ENCODE data around the gene IL6R. TPM values are rescaled to one million over a fixed set of nuclear protein-coding genes. Genes with fewer than 3 reads are reported as not detected.

IL6R gene
- total RNA-seq, 1 experiment from 2014 or later = 16.1 TPM

- Histone ChIP-seq H3K4me2 (ENCODE audit: low read length) (no peak overlapping the region), H3K4me3 (ENCODE audit: low read length) (no peak overlapping the region), H3K36me3 (ENCODE audit: low read depth, low read length) (peaks cover 7% of the 10 kb centered on the region; the same call in 1 of the 2 replicates), H3K9me3 (ENCODE audit: low read length) (no peaks in the 10 kb centered on the region), H3K9me2 (replicated peaks; ENCODE audit: low read length) (no peaks in the 10 kb centered on the region), H3K27ac (ENCODE audit: low read length) (no peak overlapping the region), H3F3A (ENCODE audit: low read length, unreplicated experiment) (no peaks in the 10 kb centered on the region), H3K79me2 (ENCODE audit: low read length) (no peaks in the 10 kb centered on the region), H3K9ac (ENCODE audit: low read length) (no peak overlapping the region), H3K27me3 (ENCODE audit: low read length) (no peaks in the 10 kb centered on the region), H4K20me1 (ENCODE audit: low read length) (no peaks in the 10 kb centered on the region), H2AFZ (ENCODE audit: low read length) (no peak overlapping the region), H3K4me1 (ENCODE audit: insufficient read depth, low read length) (peaks cover 7% of the 10 kb centered on the region)
- ATAC-seq (no peak), DNase-seq (no peak)
- POLR2A ChIA-PET (ENCODE audit: unreplicated experiment) = no interaction called here
- intact Hi-C loops (cut with micrococcal nuclease) = no loop called here
- BruUV-seq (replicated peaks) = no TSS peak
- CTCF ChIA-PET = no interaction called here
- TF ChIP-seq, protein P1, sequence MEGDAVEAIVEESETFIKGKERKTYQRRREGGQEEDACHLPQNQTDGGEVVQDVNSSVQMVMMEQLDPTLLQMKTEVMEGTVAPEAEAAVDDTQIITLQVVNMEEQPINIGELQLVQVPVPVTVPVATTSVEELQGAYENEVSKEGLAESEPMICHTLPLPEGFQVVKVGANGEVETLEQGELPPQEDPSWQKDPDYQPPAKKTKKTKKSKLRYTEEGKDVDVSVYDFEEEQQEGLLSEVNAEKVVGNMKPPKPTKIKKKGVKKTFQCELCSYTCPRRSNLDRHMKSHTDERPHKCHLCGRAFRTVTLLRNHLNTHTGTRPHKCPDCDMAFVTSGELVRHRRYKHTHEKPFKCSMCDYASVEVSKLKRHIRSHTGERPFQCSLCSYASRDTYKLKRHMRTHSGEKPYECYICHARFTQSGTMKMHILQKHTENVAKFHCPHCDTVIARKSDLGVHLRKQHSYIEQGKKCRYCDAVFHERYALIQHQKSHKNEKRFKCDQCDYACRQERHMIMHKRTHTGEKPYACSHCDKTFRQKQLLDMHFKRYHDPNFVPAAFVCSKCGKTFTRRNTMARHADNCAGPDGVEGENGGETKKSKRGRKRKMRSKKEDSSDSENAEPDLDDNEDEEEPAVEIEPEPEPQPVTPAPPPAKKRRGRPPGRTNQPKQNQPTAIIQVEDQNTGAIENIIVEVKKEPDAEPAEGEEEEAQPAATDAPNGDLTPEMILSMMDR (conservative IDR thresholded peaks at IDR 0.05; ENCODE audit: low read depth, low read length) = no peak
- no peak for TF ChIP-seq EZH2 (IDR thresholded peaks at IDR 0.05; ENCODE audit: low read length, unreplicated experiment)
Observed at GRCh38 chr1:154454386-154455120, 49.4 kb downstream of the IL6R start.

GRCh38 chr1:154456631-154457030 lies 51.5 kb downstream of the IL6R start:
- Histone ChIP-seq H3K4me2 (ENCODE audit: low read length) (no peak overlapping the region), H3K27me3 (ENCODE audit: low read length) (no peaks in the 10 kb centered on the region), H3K9ac (ENCODE audit: low read length) (no peak overlapping the region), H3K9me2 (replicated peaks; ENCODE audit: low read length) (no peaks in the 10 kb centered on the region), H3K36me3 (ENCODE audit: low read depth, low read length) (peaks cover 7% of the 10 kb centered on the region; the same call in 1 of the 2 replicates), H3K4me3 (ENCODE audit: low read length) (no peak overlapping the region), H2AFZ (ENCODE audit: low read length) (no peak overlapping the region), H3K9me3 (ENCODE audit: low read length) (no peaks in the 10 kb centered on the region), H3K27ac (ENCODE audit: low read length) (no peak overlapping the region), H3K4me1 (ENCODE audit: insufficient read depth, low read length) (peaks cover 7% of the 10 kb centered on the region), H4K20me1 (ENCODE audit: low read length) (no peaks in the 10 kb centered on the region), H3F3A (ENCODE audit: low read length, unreplicated experiment) (no peaks in the 10 kb centered on the region), H3K79me2 (ENCODE audit: low read length) (no peaks in the 10 kb centered on the region)
- intact Hi-C loops (cut with micrococcal nuclease) = no loop called here
- BruUV-seq (replicated peaks) = no TSS peak
- no peak for ATAC-seq
- TF ChIP-seq, protein P1 (conservative IDR thresholded peaks at IDR 0.05; ENCODE audit: low read depth, low read length) = no peak
- TF ChIP-seq EZH2 (IDR thresholded peaks at IDR 0.05; ENCODE audit: low read length, unreplicated experiment) = no peak
- TF ChIP-seq EZH2phosphoT487 (IDR thresholded peaks at IDR 0.05; ENCODE audit: borderline replicate concordance, low read length) = no peak
- ChIA-PET POLR2A (ENCODE audit: unreplicated experiment) (no interaction called here), CTCF (no interaction called here)
- no peak for DNase-seq

GRCh38 chr1:154459080-154459479 lies 53.9 kb downstream of the IL6R start:
- H3K9ac ChIP-seq (ENCODE audit: low read length) = no peak overlapping the region
- H3F3A ChIP-seq (ENCODE audit: low read length, unreplicated experiment) = no peaks in the 10 kb centered on the region
- BruUV-seq (replicated peaks) = no TSS peak
- H2AFZ ChIP-seq (ENCODE audit: low read length) = no peak overlapping the region
- no peak overlapping the region for H3K4me3 ChIP-seq (ENCODE audit: low read length)
- H3K9me3 ChIP-seq (ENCODE audit: low read length) = no peaks in the 10 kb centered on the region
- intact Hi-C loops (cut with micrococcal nuclease) = no loop called here
- no peak for TF ChIP-seq EZH2 (IDR thresholded peaks at IDR 0.05; ENCODE audit: low read length, unreplicated experiment)
- no peak for TF ChIP-seq EZH2phosphoT487 (IDR thresholded peaks at IDR 0.05; ENCODE audit: borderline replicate concordance, low read length)
- TF ChIP-seq, protein P1 (conservative IDR thresholded peaks at IDR 0.05; ENCODE audit: low read depth, low read length) = no peak
- DNase-seq (no peak), ATAC-seq (no peak)
- no peaks in the 10 kb centered on the region for H3K79me2 ChIP-seq (ENCODE audit: low read length)
- POLR2A ChIA-PET (ENCODE audit: unreplicated experiment) = no interaction called here
- H3K36me3 ChIP-seq (ENCODE audit: low read depth, low read length) = peaks cover 7% of the 10 kb centered on the region; the same call in 1 of the 2 replicates
- H4K20me1 ChIP-seq (ENCODE audit: low read length) = no peaks in the 10 kb centered on the region
- CTCF ChIA-PET = no interaction called here
- H3K27ac ChIP-seq (ENCODE audit: low read length) = no peak overlapping the region
- no peak overlapping the region for H3K4me2 ChIP-seq (ENCODE audit: low read length)
- no peaks in the 10 kb centered on the region for H3K27me3 ChIP-seq (ENCODE audit: low read length)
- peaks cover 9% of the 10 kb centered on the region for H3K4me1 ChIP-seq (ENCODE audit: insufficient read depth, low read length)
- H3K9me2 ChIP-seq (replicated peaks; ENCODE audit: low read length) = no peaks in the 10 kb centered on the region
